H1 (cell line): Measurements from ENCODE around the gene DMWD. TPM values are rescaled to one million over a fixed set of nuclear protein-coding genes. Genes with fewer than 3 reads are reported as not detected.

ENCODE experiments used
- BACH1 ChIP-seq: IDR thresholded peaks from 2 replicates; pipeline ENCODE4 v1.6.1; 2012; ENCODE audit warnings: low read length, improper control_type of control experiment
- BCL11A ChIP-seq, 2 experiments: IDR thresholded peaks; one replicate each; pipeline ENCODE4 v1.6.1; 2011; ENCODE audit warnings: low read depth in 2 of 2, low read length in 2 of 2, mild to moderate bottlenecking in 2 of 2
- CBX5 ChIP-seq: fragments of 300-800, 300-1000 bp; sonication (generic); IDR thresholded peaks from 2 replicates; pipeline ENCODE4 v1.7.1; 2016; ENCODE audit warnings: antibody characterized with exemption, low read length, low read depth
- FOSL1 ChIP-seq: IDR thresholded peaks from 2 replicates; pipeline ENCODE4 v1.6.1; 2011; ENCODE audit warnings: mild to moderate bottlenecking, low read depth, low read length, moderate library complexity; ENCODE audit not compliant: insufficient read depth
- GABPA ChIP-seq: IDR thresholded peaks from 2 replicates; pipeline ENCODE4 v1.6.1; 2011; ENCODE audit warnings: mild to moderate bottlenecking, low read length, moderate library complexity, borderline replicate concordance; ENCODE audit not compliant: insufficient read depth
- TAF7 ChIP-seq: optimal IDR thresholded peaks from 2 replicates; pipeline ENCODE3; 2011; ENCODE audit warnings: low read depth, mild to moderate bottlenecking, inconsistent platforms, low read length, moderate library complexity, borderline replicate concordance
- TBP ChIP-seq: IDR thresholded peaks from 2 replicates; pipeline ENCODE4 v1.6.1; 2011; ENCODE audit warnings: low read depth, low read length, improper control_type of control experiment
- TCF12 ChIP-seq: IDR thresholded peaks from 2 replicates; pipeline ENCODE4 v1.6.1; 2011; ENCODE audit warnings: low read depth, mild to moderate bottlenecking, low read length
- YY1 ChIP-seq: IDR thresholded peaks from 2 replicates; pipeline ENCODE4 v1.6.1; 2011; ENCODE audit warnings: low read depth, mild to moderate bottlenecking, low read length
- polyA plus RNA-seq, 7 experiments: library from polyadenylated mRNA; depleted of rRNA in 3 of 7; stranded (reverse) in 5 of 7; unstranded in 2 of 7; fragments of >200 nt in 5 of 7; fragments of 200-250 nt in 2 of 7; gene quantifications; 1 replicate in 5 of 7; 2 replicates in 1 of 7; 4 replicates in 1 of 7; pipeline versions ENCODE4 v1.2.1 to v1.2.3, GENCODE V29; 2011 to 2013; ENCODE audit warnings: missing spikeins in 2 of 7, mixed read lengths in 2 of 7
- total RNA-seq: library from RNA; stranded (reverse); fragmentation: NEBNext Ultra II Directional; extraction: Animal tissue kit (Norgen Biotek cat#: 25700); gene quantifications from 2 replicates; pipeline ENCODE4 v1.2.1, GENCODE V29; 2021

Gene DMWD
- total and polyA plus RNA-seq, 2 of the 8 experiments (the other 6 are each of a cell fraction or from before 2014, with no cell fraction given), result 13.6 to 41.0 TPM

DNA sequence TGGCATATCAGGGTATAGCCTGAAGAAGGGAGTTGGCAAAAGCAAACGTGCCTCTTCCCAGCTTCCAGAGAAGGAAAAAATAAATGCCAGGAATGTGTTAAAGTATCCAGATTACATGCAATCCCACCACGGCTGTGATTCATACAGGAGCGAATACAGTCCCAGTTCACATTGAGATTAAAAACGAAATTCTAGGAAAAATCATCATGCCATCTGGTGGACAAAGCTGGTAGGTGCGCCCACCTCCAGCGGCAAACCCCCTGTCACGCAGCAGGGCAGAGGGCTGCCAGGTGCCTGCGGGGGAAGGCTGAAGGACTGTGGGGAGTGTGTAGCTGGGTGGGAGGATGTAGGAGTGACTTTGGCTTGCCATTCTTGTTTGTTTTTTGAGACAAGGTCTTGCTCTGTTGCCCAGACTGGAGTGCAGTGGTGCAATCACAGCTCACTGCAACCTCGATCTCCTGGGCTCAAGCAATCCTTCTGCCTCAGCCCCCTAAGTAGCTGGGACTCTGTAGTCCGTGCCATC is 6.4 kb upstream of the DMWD start (continued):
- TF ChIP-seq CBX5 (no peak), YY1 (no peak), BACH1 (no peak), TCF12 (no peak), TBP (no peak), FOSL1 (no peak), TAF7 (no peak), BCL11A (IDR thresholded peaks at IDR 0.05; ENCODE audit: low read depth in 2 of 2, low read length in 2 of 2) (no peak), GABPA (no peak)
